Spleen (tissue), 7 donors: ENCODE data around the gene MCUB.

ENCODE experiments used
- POLR2A ChIP-seq, 3 donors: fragments of 450-650 bp; IDR thresholded peaks; one replicate each; pipeline ENCODE4 v1.5.1; 2017; ENCODE audit warnings: antibody characterized with exemption in 3 of 3, mild to moderate bottlenecking in 1 of 3
- POLR2AphosphoS5 ChIP-seq, 3 donors: sonication (generic); formaldehyde crosslinking; IDR thresholded peaks; one replicate each; pipeline ENCODE4 v1.5.1; 2017; ENCODE audit warnings: antibody characterized with exemption in 3 of 3
- TF ChIP-seq, protein P1 (sequence below), 11 experiments: fragments of 200-600 bp in 7 of 11; fragments of 450-650 bp in 4 of 11; sonication (generic) in 4 of 11; IDR thresholded peaks in 8 of 11; conservative IDR thresholded peaks in 3 of 11; 1 replicate in 7 of 11; 2 replicates in 4 of 11; pipeline versions ENCODE4 v1.4.0 to v1.8.0; 2016 to 2021; ENCODE audit warnings: antibody characterized with exemption in 11 of 11, inconsistent platforms in 4 of 11, mild to moderate bottlenecking in 1 of 11
- donor health status: DM: no; HTN: no; CAD: no; lungs with moderate emphysema.
- donor health status: DM: no; HTN: no; CAD: no.
- donor health status: DM: no; HTN: no; CAD: no.

DNA sequence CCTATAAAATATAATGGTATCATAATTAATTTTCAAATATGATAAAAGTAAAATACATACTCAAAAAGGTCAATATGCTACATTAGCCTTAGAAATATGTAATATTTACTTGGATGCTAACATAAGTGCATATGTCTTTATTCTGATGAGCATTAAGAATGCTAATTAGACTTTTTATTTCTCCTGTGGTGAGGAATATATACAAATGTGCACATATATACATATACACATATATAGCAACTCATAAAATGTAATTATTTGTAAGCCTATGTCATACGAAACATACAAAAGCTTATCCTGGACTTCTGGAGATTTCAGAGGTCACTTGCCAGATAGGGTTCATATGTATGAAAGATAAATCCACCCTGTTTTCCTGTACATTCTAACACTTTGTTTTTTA, 158.7 kb downstream of the MCUB start:
- TF ChIP-seq POLR2A (IDR thresholded peaks at IDR 0.05) (no peak), POLR2AphosphoS5 (IDR thresholded peaks at IDR 0.05) (no peak)
- TF ChIP-seq, protein P1, sequence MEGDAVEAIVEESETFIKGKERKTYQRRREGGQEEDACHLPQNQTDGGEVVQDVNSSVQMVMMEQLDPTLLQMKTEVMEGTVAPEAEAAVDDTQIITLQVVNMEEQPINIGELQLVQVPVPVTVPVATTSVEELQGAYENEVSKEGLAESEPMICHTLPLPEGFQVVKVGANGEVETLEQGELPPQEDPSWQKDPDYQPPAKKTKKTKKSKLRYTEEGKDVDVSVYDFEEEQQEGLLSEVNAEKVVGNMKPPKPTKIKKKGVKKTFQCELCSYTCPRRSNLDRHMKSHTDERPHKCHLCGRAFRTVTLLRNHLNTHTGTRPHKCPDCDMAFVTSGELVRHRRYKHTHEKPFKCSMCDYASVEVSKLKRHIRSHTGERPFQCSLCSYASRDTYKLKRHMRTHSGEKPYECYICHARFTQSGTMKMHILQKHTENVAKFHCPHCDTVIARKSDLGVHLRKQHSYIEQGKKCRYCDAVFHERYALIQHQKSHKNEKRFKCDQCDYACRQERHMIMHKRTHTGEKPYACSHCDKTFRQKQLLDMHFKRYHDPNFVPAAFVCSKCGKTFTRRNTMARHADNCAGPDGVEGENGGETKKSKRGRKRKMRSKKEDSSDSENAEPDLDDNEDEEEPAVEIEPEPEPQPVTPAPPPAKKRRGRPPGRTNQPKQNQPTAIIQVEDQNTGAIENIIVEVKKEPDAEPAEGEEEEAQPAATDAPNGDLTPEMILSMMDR (IDR thresholded peaks at IDR 0.05 in 8 of 11, conservative IDR thresholded peaks at IDR 0.05 in 3 of 11): no peak
